ENCODE data around the gene FASTKD1. TPM values are rescaled to one million over a fixed set of nuclear protein-coding genes. Genes with fewer than 3 reads are reported as not detected.
"Not testable (repeated sequence)": the region's sequence is repeated elsewhere in the genome, so short reads cannot be mapped to it uniquely, and the experiment has no call there.

The FASTKD1 gene
- total RNA-seq, 4 donors from 2014 or later, result 33.8 to 78.8 (median 58.1) TPM

GRCh38 chr2:169528271-169528701 is 45.4 kb downstream of the FASTKD1 start:
- Histone ChIP-seq H3K9me3 (no peaks in the 10 kb centered on the region), H3K4me1 (no peaks in the 10 kb centered on the region), H3K4me3 (no peak overlapping the region), H3K36me3 (peaks cover 0 to 22% (median 0%) of the 10 kb centered on the region in 3 donors), H3K27ac (no peak overlapping the region), H3K27me3 (no peaks in the 10 kb centered on the region)
- TF ChIP-seq, protein P1, sequence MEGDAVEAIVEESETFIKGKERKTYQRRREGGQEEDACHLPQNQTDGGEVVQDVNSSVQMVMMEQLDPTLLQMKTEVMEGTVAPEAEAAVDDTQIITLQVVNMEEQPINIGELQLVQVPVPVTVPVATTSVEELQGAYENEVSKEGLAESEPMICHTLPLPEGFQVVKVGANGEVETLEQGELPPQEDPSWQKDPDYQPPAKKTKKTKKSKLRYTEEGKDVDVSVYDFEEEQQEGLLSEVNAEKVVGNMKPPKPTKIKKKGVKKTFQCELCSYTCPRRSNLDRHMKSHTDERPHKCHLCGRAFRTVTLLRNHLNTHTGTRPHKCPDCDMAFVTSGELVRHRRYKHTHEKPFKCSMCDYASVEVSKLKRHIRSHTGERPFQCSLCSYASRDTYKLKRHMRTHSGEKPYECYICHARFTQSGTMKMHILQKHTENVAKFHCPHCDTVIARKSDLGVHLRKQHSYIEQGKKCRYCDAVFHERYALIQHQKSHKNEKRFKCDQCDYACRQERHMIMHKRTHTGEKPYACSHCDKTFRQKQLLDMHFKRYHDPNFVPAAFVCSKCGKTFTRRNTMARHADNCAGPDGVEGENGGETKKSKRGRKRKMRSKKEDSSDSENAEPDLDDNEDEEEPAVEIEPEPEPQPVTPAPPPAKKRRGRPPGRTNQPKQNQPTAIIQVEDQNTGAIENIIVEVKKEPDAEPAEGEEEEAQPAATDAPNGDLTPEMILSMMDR (IDR thresholded peaks at IDR 0.05), result peak; percentile 63 to 85 (median 78)
- TF ChIP-seq POLR2A (IDR thresholded peaks at IDR 0.05), result no peak
- peak; percentile 61 to 88 (median 67) for DNase-seq

- no peak for TF ChIP-seq POLR2A (IDR thresholded peaks at IDR 0.05)
- TF ChIP-seq, protein P1 (IDR thresholded peaks at IDR 0.05), result no peak
- no peaks in the 10 kb centered on the region for H3K9me3 ChIP-seq
- DNase-seq, result no peak
- no peak overlapping the region for H3K27ac ChIP-seq
- H3K4me1 ChIP-seq, result no peaks in the 10 kb centered on the region
- no peaks in the 10 kb centered on the region for H3K27me3 ChIP-seq
- H3K4me3 ChIP-seq, result no peak overlapping the region
- peaks cover 0 to 13% (median 0%) of the 10 kb centered on the region in 3 donors for H3K36me3 ChIP-seq
These were observed 47.2 kb downstream of the FASTKD1 start for GRCh38 chr2:169526451-169526850.

- no peak for DNase-seq
- H3K27me3 ChIP-seq, result no peaks in the 10 kb centered on the region
- H3K4me3 ChIP-seq, result no peak overlapping the region
- H3K27ac ChIP-seq, result no peak overlapping the region
- H3K36me3 ChIP-seq, result peaks cover 0 to 9% (median 0%) of the 10 kb centered on the region in 3 donors
- no peak for TF ChIP-seq POLR2A (IDR thresholded peaks at IDR 0.05)
- TF ChIP-seq, protein P1 (IDR thresholded peaks at IDR 0.05), result no peak
- no peaks in the 10 kb centered on the region for H3K9me3 ChIP-seq
- H3K4me1 ChIP-seq, result no peaks in the 10 kb centered on the region
These were observed 48.2 kb downstream of the FASTKD1 start for GRCh38 chr2:169525434-169525833.

- TF ChIP-seq, protein P1 (IDR thresholded peaks at IDR 0.05), result no peak
- TF ChIP-seq POLR2A (IDR thresholded peaks at IDR 0.05), result no peak
- no peak for DNase-seq
- Histone ChIP-seq H3K36me3 (peaks cover 0 to 5% (median 0%) of the 10 kb centered on the region in 3 donors), H3K4me3 (no peak overlapping the region), H3K27ac (no peak overlapping the region), H3K27me3 (no peaks in the 10 kb centered on the region), H3K4me1 (no peaks in the 10 kb centered on the region), H3K9me3 (no peaks in the 10 kb centered on the region)
These were observed 50.0 kb downstream of the FASTKD1 start for GRCh38 chr2:169523681-169524080.

DNA sequence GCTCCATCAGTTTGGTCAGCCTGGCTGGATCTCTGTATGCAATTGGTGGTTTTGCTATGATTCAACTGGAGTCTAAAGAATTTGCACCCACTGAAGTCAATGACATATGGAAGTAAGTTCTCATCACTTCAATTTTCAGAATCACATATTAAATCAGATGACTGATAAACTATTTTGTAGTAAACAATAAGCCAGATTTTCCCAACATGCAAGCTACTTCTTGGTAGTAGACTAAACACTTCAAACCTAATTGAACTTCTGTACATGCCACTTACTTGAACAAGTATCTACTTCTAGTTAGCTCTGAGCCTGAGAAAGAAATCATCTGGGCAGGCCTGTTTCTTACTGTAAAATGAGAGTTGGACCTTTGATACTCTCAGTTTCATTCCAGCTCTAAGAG is 52.8 kb downstream of the FASTKD1 start:
- H3K36me3 ChIP-seq, result no peaks in the 10 kb centered on the region
- TF ChIP-seq, protein P1 (IDR thresholded peaks at IDR 0.05), result no peak
- TF ChIP-seq POLR2A (IDR thresholded peaks at IDR 0.05), result no peak
- no peaks in the 10 kb centered on the region for H3K9me3 ChIP-seq
- DNase-seq, result no peak
- no peaks in the 10 kb centered on the region for H3K4me1 ChIP-seq
- no peaks in the 10 kb centered on the region for H3K27me3 ChIP-seq
- H3K4me3 ChIP-seq, result no peak overlapping the region
- no peak overlapping the region for H3K27ac ChIP-seq

- not testable (repeated sequence) for H3K9me3 ChIP-seq, H3K27me3 ChIP-seq, H3K36me3 ChIP-seq, DNase-seq, H3K27ac ChIP-seq, H3K4me1 ChIP-seq, H3K4me3 ChIP-seq
These were observed 57.1 kb downstream of the FASTKD1 start for GRCh38 chr2:169516488-169516995.

GRCh38 chr2:169514758-169515157 is 58.9 kb downstream of the FASTKD1 start:
- not testable (repeated sequence) for H3K27me3 ChIP-seq, DNase-seq, H3K4me3 ChIP-seq, H3K4me1 ChIP-seq, H3K36me3 ChIP-seq, H3K27ac ChIP-seq, H3K9me3 ChIP-seq

All from Peyer's patch (tissue), 4 donors.